Stimulated activated CD8-positive, alpha-beta memory T cell treated with anti-CD3 and anti-CD28 coated beads, Interleukin-7, amount 100 ng/mL, for 48 hours (primary cell): ENCODE data around the gene C1orf159.
"Not testable (repeated sequence)": the region's sequence is repeated elsewhere in the genome, so short reads cannot be mapped to it uniquely, and the experiment has no call there.

Experiments
- DNase-seq, 2 donors: peaks; one replicate each; pipeline ENCODE4 v3.0.0-alpha.2; 2020; ENCODE audit warnings: low read depth in 1 of 2; ENCODE audit errors: extremely low read depth in 1 of 2

C1orf159 gene

GRCh38 chr1:1058088-1058905 is 57.6 kb downstream of the C1orf159 start:
- DNase-seq = no peak

GRCh38 chr1:1057769-1058087 is 58.2 kb downstream of the C1orf159 start:
- not testable (repeated sequence) for DNase-seq

- DNase-seq = no peak
Observed at GRCh38 chr1:1055841-1056736, 59.8 kb downstream of the C1orf159 start.

- DNase-seq = no peak
Observed at GRCh38 chr1:1054971-1055370, 60.9 kb downstream of the C1orf159 start.

- DNase-seq = no peak
Observed at GRCh38 chr1:1054099-1054700, 61.7 kb downstream of the C1orf159 start.

GRCh38 chr1:1053682-1054081 is 62.2 kb downstream of the C1orf159 start:
- no peak for DNase-seq

GRCh38 chr1:1053022-1053421 is 62.9 kb downstream of the C1orf159 start:
- no peak for DNase-seq

- DNase-seq = no peak
Observed at GRCh38 chr1:1052003-1052840, 63.7 kb downstream of the C1orf159 start.

GRCh38 chr1:1051127-1051810 is 64.6 kb downstream of the C1orf159 start:
- no peak for DNase-seq

- no peak for DNase-seq
Observed at GRCh38 chr1:1050577-1051052, 65.3 kb downstream of the C1orf159 start.

GRCh38 chr1:1049318-1050165 is 66.3 kb downstream of the C1orf159 start:
- DNase-seq = no peak

- no peak for DNase-seq
Observed at GRCh38 chr1:1048765-1049164, 67.1 kb downstream of the C1orf159 start.

GRCh38 chr1:1047963-1048362 is 67.9 kb downstream of the C1orf159 start:
- DNase-seq = no peak

GRCh38 chr1:1047407-1047806 is 68.5 kb downstream of the C1orf159 start:
- no peak for DNase-seq

GRCh38 chr1:1046767-1047166 is 69.1 kb downstream of the C1orf159 start:
- DNase-seq = no peak

- no peak for DNase-seq
Observed at GRCh38 chr1:1046243-1046642, 69.6 kb downstream of the C1orf159 start.

- no peak for DNase-seq
Observed at GRCh38 chr1:1045129-1045528, 70.8 kb downstream of the C1orf159 start.

GRCh38 chr1:1044455-1045078 is 71.3 kb downstream of the C1orf159 start:
- DNase-seq = no peak

GRCh38 chr1:1043921-1044320 is 72.0 kb downstream of the C1orf159 start:
- DNase-seq = no peak
